Head of caudate nucleus (tissue), 42 donors: ENCODE data around the gene RALGPS2.
A peak's percentile ranks its signal among the peaks of the same experiment; 100 is the strongest.
"Not testable (repeated sequence)": the region's sequence is repeated elsewhere in the genome, so short reads cannot be mapped to it uniquely, and the experiment has no call there.

Source experiments
- DNase-seq, 42 donors: peaks; one replicate each; pipeline versions ENCODE4 v3.0.0 to v3.0.0-alpha.2; 2020 to 2021; ENCODE audit warnings: mixed read lengths in 7 of 42
- intact Hi-C: fragments of 100-400 bp; cut with DNase I; formaldehyde crosslinking; loops from one replicate; pipeline ENCODE4 v1.15.0; 2022

Gene RALGPS2

GRCh38 chr1:178949866-178950265, 224.8 kb downstream of the RALGPS2 start:
- DNase-seq, intact Hi-C loops: not testable (repeated sequence)

GRCh38 chr1:178951600-178951999, 226.6 kb downstream of the RALGPS2 start:
- intact Hi-C loops = no loop called here
- DNase-seq = no peak

GRCh38 chr1:178953034-178953433, 228.0 kb downstream of the RALGPS2 start:
- intact Hi-C loops = no loop called here
- DNase-seq = no peak

- DNase-seq = no peak
- intact Hi-C loops = no loop called here
Measured at GRCh38 chr1:178953538-178954324, 228.7 kb downstream of the RALGPS2 start.

GRCh38 chr1:178954325-178954690, 229.3 kb downstream of the RALGPS2 start:
- DNase-seq = no peak
- intact Hi-C loops = no loop called here

- intact Hi-C loops = no loop called here
Measured at GRCh38 chr1:178954937-178955336, 229.9 kb downstream of the RALGPS2 start.

GRCh38 chr1:178955391-178955954, 230.4 kb downstream of the RALGPS2 start:
- DNase-seq = no peak
- intact Hi-C loops = no loop called here

More at GRCh38 chr1:178954937-178955336, 229.9 kb downstream of the RALGPS2 start:
- DNase-seq = no peak

- intact Hi-C loops = no loop called here
- peak in 2 of 42 donors; percentile 22 to 25 for DNase-seq
Measured at GRCh38 chr1:178958491-178958890, 233.4 kb downstream of the RALGPS2 start.

- intact Hi-C loops = no loop called here
Measured at GRCh38 chr1:178959543-178960460, 234.8 kb downstream of the RALGPS2 start.

GRCh38 chr1:178960482-178961240, 235.6 kb downstream of the RALGPS2 start:
- DNase-seq = peak in 1 of 42 donors; percentile 25
- intact Hi-C loops = no loop called here

More at GRCh38 chr1:178959543-178960460, 234.8 kb downstream of the RALGPS2 start:
- DNase-seq = peak in 1 of 42 donors; percentile 33

- DNase-seq = peak in 1 of 42 donors; percentile 17
- intact Hi-C loops = no loop called here
Measured at GRCh38 chr1:178961331-178961730, 236.3 kb downstream of the RALGPS2 start.

- intact Hi-C loops = no loop called here
- DNase-seq = no peak
Measured at GRCh38 chr1:178961868-178962267, 236.8 kb downstream of the RALGPS2 start.

- intact Hi-C loops = no loop called here
- DNase-seq = peak in 1 of 42 donors; percentile 38
Measured at GRCh38 chr1:178962853-178963711, 238.0 kb downstream of the RALGPS2 start.

- intact Hi-C loops = no loop called here
- peak in 1 of 42 donors; percentile 28 for DNase-seq
Measured at GRCh38 chr1:178964469-178965330, 239.7 kb downstream of the RALGPS2 start.

GRCh38 chr1:178966312-178966711, 241.3 kb downstream of the RALGPS2 start:
- no peak for DNase-seq

GRCh38 chr1:178969226-178969987, 244.4 kb downstream of the RALGPS2 start:
- DNase-seq = no peak
- intact Hi-C loops = no loop called here

More at GRCh38 chr1:178966312-178966711, 241.3 kb downstream of the RALGPS2 start:
- intact Hi-C loops = no loop called here
